Measurements from ENCODE around the gene PTPRE. TPM values are rescaled to one million over a fixed set of nuclear protein-coding genes. Genes with fewer than 3 reads are reported as not detected.
"Not testable (repeated sequence)": the region's sequence is repeated elsewhere in the genome, so short reads cannot be mapped to it uniquely, and the experiment has no call there.

Gene PTPRE
- total RNA-seq, 1 experiment from 2014 or later, result 0.50 TPM

DNA sequence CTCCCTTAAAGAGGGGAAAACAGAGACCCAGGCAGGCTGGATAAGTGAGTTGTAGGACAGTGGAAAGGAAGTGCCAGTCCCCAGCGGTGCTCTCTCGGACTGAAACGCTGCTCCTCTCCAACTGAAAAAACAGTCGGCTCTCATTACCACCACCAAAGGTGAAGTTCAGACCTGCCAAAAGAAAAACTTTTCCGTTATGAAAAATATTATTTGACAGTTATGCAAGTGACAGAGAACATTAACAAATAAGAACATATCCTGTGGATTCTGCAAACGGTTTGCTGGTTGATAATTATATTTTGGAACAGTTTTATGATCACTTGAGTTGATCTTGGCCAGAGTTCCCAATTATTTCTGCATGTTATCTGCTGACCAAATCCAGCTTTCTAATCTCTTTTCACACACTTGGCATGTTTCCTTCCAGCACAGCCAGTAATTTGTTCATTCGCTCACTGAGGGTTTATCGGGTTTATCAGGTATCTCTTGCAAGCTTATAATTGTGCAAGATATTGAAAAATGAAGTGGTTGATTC, 82.6 kb downstream of the PTPRE start:
- H3K36me3 ChIP-seq (ENCODE audit: control insufficient read depth, insufficient read depth, low read length), result no peaks in the 10 kb centered on the region
- Mint-ChIP-seq H3K4me3 (ENCODE audit: unreplicated experiment) (no peak overlapping the region), H3K27me3 (ENCODE audit: insufficient read depth, unreplicated experiment) (peaks cover 3% of the 10 kb centered on the region), H3K27ac (ENCODE audit: unreplicated experiment) (no peak overlapping the region), H3K4me1 (ENCODE audit: low read depth, unreplicated experiment) (no peaks in the 10 kb centered on the region), H3K9me3 (ENCODE audit: unreplicated experiment) (no peaks in the 10 kb centered on the region), H3K36me3 (ENCODE audit: insufficient read depth, unreplicated experiment) (no peaks in the 10 kb centered on the region)
- TF ChIP-seq CTCF (IDR thresholded peaks at IDR 0.05; ENCODE audit: insufficient read depth in 1 of 2, low read depth in 1 of 2, low read length in 1 of 2, severe bottlenecking in 1 of 2, unreplicated experiment in 1 of 2), result no peak
- H3K4me3 ChIP-seq (ENCODE audit: low read depth, low read length), result no peak overlapping the region
- no peak for DNase-seq
- no peaks in the 10 kb centered on the region for H3K27me3 ChIP-seq (replicated peaks; ENCODE audit: control insufficient read depth, insufficient read depth, low read length)
- no peaks in the 10 kb centered on the region; the same call in 1 of the 2 replicates for H3K9me3 ChIP-seq
- POLR2A ChIA-PET, result no interaction called here
- no peaks in the 10 kb centered on the region for H3K4me1 ChIP-seq
- no TSS peak for BruUV-seq (replicated peaks)
- intact Hi-C loops (cut with micrococcal nuclease; ENCODE audit: unreplicated experiment), result no loop called here
- CTCF ChIA-PET, result no interaction called here

GRCh38 chr10:127990132-127990788, 83.4 kb downstream of the PTPRE start:
- H3K27ac Mint-ChIP-seq (ENCODE audit: unreplicated experiment); H3K9me3 ChIP-seq; H3K27me3 Mint-ChIP-seq (ENCODE audit: insufficient read depth, unreplicated experiment); BruUV-seq (replicated peaks); H3K4me3 ChIP-seq (ENCODE audit: low read depth, low read length); POLR2A ChIA-PET; CTCF ChIA-PET; H3K36me3 Mint-ChIP-seq (ENCODE audit: insufficient read depth, unreplicated experiment); DNase-seq; H3K4me1 ChIP-seq; H3K4me1 Mint-ChIP-seq (ENCODE audit: low read depth, unreplicated experiment); H3K9me3 Mint-ChIP-seq (ENCODE audit: unreplicated experiment); H3K36me3 ChIP-seq (ENCODE audit: control insufficient read depth, insufficient read depth, low read length); intact Hi-C loops (cut with micrococcal nuclease; ENCODE audit: unreplicated experiment); H3K4me3 Mint-ChIP-seq (ENCODE audit: unreplicated experiment); H3K27me3 ChIP-seq (replicated peaks; ENCODE audit: control insufficient read depth, insufficient read depth, low read length): not testable (repeated sequence)

GRCh38 chr10:127990846-127991542, 84.1 kb downstream of the PTPRE start:
- Histone ChIP-seq H3K4me1 (no peaks in the 10 kb centered on the region), H3K36me3 (ENCODE audit: control insufficient read depth, insufficient read depth, low read length) (no peaks in the 10 kb centered on the region), H3K4me3 (ENCODE audit: low read depth, low read length) (no peak overlapping the region), H3K27me3 (replicated peaks; ENCODE audit: control insufficient read depth, insufficient read depth, low read length) (no peaks in the 10 kb centered on the region), H3K9me3 (no peaks in the 10 kb centered on the region; the same call in 1 of the 2 replicates)
- ChIA-PET CTCF (no interaction called here), POLR2A (no interaction called here)
- no peaks in the 10 kb centered on the region for H3K4me1 Mint-ChIP-seq (ENCODE audit: low read depth, unreplicated experiment)
- no peak overlapping the region for H3K27ac Mint-ChIP-seq (ENCODE audit: unreplicated experiment)
- H3K27me3 Mint-ChIP-seq (ENCODE audit: insufficient read depth, unreplicated experiment), result peaks cover under 1% of the 10 kb centered on the region
- no peak overlapping the region for H3K4me3 Mint-ChIP-seq (ENCODE audit: unreplicated experiment)
- no TSS peak for BruUV-seq (replicated peaks)
- H3K36me3 Mint-ChIP-seq (ENCODE audit: insufficient read depth, unreplicated experiment), result no peaks in the 10 kb centered on the region
- TF ChIP-seq CTCF (IDR thresholded peaks at IDR 0.05; ENCODE audit: insufficient read depth in 1 of 2, low read depth in 1 of 2, low read length in 1 of 2, severe bottlenecking in 1 of 2, unreplicated experiment in 1 of 2), result no peak
- no peak for DNase-seq
- H3K9me3 Mint-ChIP-seq (ENCODE audit: unreplicated experiment), result no peaks in the 10 kb centered on the region
- intact Hi-C loops (cut with micrococcal nuclease; ENCODE audit: unreplicated experiment), result no loop called here
